Stimulated activated CD4-positive, alpha-beta T cell treated with anti-CD3 and anti-CD28 coated beads, Interleukin-4, amount 100 ng/mL, for 4 hours (primary cell): Measurements from ENCODE around the gene MBNL2.
"Not testable (repeated sequence)": the region's sequence is repeated elsewhere in the genome, so short reads cannot be mapped to it uniquely, and the experiment has no call there.

ENCODE experiments used
- DNase-seq, 2 experiments: peaks; one replicate each; pipeline ENCODE4 v3.0.0-alpha.2; 2020

MBNL2 gene

GRCh38 chr13:97329331-97329730 lies 107.2 kb downstream of the MBNL2 start:
- DNase-seq = no peak

- DNase-seq = no peak
These were observed 108.3 kb downstream of the MBNL2 start for GRCh38 chr13:97330448-97330847.

DNA sequence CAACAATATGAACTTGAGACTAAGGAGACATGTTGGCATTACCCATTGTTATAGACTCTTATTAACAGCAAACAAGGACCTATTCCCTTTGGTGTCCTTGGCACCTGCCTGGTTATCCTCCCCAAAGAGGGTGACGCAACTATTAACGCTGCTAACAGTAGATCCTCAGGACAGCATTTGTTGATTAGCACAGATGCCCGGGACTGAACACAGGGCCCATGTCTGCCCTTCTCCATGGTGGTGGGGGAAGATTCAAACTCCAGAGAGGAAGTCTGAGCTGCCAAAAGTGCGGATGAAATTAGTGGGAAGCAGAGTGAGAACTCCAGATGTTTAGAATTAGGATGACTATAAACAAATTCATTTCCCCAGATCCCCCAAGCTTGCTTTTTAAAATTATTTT lies 110.6 kb downstream of the MBNL2 start:
- DNase-seq = no peak

- DNase-seq = no peak
These were observed 111.8 kb downstream of the MBNL2 start for GRCh38 chr13:97333983-97334382.

- no peak for DNase-seq
These were observed 112.6 kb downstream of the MBNL2 start for GRCh38 chr13:97334690-97335089.

DNA sequence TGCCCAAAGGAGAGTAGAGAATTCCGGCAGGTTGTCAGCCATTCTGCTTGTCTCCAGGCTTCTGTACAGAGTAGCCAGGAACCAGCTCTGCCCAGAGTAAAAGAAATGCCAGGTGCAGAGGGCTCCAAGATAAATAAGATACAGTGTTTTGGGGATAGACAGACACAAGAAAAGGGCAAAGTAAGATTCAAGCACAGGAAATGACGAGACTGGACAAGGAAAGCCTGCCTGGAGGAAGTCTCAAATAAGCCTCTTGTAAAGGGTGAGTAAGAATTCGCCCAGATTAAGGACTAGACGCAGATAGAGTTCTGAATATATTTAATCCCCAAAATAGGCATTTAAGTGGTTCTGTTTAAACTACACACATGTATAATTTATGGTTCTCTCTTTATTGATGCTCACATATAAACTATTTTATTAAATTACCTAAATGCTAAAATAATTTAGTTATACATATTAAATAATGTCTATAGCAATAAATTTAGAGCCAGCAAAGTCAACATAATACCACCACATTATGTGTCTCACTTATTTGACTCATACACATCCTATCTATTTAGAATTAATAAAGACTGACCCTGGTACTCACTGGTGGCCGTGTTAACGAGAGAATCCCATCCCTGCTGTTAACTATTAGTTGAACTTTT lies 113.5 kb downstream of the MBNL2 start:
- no peak for DNase-seq

GRCh38 chr13:97337985-97338499 lies 115.9 kb downstream of the MBNL2 start:
- no peak for DNase-seq

DNA sequence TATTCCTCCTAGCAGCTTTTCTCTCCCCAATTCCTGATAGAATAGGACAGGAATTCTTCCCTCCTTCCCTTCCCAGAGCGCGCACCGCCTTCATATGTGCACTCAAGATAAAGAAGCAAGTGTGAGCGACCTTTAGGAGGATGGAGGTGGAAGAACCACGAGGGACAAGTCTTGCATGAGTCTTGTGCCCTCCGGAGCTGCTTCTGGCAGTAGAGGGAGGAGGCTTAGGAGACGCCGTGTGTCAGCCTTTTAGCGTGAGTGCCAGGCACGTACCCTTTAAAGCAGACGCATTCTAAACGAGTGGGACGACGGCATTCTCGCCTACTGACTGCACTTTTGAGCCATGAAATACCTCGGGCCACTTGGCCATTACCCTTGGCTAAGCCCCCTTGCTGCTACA lies 116.4 kb downstream of the MBNL2 start:
- DNase-seq = no peak

DNA sequence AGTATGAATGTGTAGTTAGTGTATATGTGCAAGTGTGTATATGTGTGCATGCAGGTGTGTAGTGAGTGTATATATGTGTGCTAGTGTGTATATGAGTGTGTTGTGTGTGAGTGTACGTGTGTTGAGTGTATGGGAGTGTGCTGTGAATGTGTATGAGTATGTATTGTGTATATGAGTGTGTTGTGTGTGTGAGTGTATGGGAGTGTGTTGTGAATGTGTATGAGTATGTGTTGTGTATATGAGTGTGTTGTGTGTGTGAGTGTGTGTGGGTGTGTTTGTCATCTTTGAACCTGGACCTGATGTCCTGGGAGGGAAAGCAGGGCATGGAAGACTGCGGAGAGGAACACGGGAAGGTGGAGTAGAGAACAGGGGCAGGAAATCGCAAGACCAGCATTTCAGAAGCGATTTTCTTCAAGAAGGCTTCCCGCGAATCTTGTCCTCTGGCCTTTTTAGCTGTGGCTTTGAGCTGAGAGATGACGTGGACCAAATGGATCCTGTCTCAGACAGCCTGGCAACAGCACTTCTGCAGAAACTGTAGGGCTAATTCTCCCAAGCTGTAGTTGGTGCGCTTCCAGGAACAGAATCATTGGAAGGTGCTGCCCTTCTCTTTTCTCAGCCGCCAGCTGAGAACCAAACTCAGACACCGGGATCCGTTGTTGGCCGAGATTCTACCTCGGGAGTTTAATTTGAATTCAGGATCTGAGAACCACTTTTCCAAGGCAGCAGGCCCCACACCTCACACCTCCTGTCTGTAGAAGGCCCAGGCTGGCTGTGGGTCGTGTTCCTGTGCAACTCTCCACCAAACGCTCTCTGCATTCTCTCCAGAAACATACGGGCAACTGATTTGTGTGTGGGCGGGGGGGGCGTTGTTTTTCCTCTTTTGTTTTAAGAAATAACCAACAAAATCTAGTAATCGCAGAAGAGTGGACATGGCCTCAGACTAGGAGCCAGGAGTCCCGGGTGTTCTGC lies 117.2 kb downstream of the MBNL2 start:
- DNase-seq = no peak

GRCh38 chr13:97339988-97340749 lies 118.0 kb downstream of the MBNL2 start:
- no peak for DNase-seq

GRCh38 chr13:97341135-97341534 lies 119.0 kb downstream of the MBNL2 start:
- DNase-seq = no peak

- DNase-seq = no peak
These were observed 120.0 kb downstream of the MBNL2 start for GRCh38 chr13:97342136-97342535.

DNA sequence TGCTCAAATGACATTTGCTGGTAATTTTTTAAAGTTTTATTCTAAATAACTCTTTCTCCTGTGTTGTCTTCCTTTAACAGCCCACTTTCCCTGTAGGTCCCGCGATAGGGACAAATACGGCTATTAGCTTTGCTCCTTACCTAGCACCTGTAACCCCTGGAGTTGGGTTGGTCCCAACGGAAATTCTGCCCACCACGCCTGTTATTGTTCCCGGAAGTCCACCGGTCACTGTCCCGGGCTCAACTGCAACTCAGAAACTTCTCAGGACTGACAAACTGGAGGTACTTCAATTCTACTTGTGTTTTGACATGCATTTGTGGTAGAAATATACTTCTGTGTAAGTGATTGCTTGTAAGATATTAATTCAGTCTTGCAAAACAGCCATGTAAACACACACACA lies 120.8 kb downstream of the MBNL2 start:
- no peak for DNase-seq

- peak; percentile 29 to 37 for DNase-seq
These were observed 122.4 kb downstream of the MBNL2 start for GRCh38 chr13:97344265-97345175.

DNA sequence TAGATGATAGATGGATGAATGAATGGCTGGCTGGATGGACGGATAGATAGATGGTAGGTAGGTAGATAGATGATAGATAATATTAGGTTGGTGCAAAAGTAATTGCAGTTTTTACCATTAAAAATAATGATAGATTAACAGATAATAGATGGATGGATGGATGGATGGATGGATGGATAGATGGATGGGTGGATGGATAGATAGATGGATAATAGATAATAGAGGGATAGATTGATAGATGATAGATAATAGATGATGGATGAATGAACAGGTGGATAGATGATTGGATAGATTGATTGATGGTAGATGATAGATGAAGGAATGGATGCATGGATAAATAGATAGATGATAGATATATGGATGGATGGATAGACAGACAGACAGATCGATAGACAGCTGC lies 124.0 kb downstream of the MBNL2 start:
- no peak for DNase-seq

GRCh38 chr13:97346561-97347254 lies 124.6 kb downstream of the MBNL2 start:
- DNase-seq = no peak

DNA sequence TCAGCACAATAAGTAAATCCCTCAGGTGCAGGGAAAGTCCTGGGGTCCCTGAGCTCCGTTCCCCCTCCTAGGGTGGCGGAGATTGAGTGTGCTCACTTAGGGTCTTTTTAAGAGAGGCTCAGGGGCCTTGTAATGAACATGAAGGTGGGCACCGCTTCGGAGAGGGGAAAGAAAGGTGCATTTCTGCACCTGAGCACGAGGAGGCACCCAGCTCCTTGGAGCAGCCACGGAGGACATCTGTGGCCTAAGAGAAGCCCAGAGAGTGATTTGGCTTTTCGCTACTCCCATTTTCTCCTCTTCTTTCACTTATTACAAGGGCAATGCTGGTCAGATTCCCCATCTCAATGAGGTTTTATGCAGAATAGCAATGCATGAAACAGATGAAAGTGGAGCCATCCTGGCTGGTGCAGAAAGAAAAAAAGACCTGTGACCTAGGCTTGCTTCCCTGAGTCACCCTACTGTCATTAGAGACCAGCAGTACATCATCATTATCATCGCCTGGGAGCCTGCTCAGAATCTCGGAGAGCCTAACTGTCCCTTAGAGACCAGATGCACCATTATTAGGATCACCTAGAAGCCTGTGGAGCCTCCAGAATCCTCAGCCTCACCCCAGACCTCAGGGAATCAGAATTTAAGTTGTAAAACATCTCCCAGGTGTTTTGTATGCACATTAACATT lies 125.3 kb downstream of the MBNL2 start:
- DNase-seq = no peak

DNA sequence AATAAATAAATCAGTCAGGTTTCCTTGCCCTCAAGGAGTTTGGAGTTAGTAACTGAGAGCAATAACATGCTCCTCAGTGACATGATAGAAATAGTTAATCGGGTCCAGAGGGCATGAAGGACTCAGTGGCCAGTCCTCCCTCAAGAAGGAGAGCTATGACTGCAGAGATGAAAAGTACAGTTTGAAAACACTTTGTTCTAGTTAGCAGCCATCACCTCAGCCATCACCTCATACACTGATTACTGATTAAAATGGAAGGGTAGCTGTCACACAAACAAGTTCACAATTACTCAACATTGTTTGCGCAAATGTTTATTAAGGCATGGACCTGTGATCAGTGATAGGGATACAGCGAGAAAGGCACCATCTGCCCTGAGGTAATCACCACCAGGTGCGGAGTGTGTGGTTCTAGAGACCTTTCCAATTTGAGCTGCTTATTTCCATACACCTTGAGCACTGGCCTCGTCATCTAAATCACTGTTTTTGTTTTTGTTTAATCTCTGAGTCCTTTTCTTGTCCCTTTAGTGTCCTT lies 126.5 kb downstream of the MBNL2 start:
- no peak for DNase-seq

DNA sequence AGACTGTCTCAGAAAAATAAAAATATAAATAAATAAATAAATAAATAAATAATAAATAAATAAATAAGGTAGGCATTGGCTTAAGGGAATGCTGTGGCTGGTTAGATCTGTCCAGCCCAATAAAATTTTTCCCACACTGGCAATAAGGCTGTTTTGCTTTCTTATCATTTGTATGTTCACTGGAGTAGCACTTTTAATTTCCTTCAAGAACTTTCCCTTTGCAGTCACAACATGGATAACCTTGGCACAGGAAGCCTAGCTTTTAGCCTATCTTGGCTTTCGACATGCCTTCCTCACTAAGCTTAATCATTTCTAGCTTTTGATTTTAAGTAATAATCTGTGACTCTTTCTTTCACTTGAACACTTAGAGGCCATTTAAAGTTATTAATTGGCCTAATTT lies 129.9 kb downstream of the MBNL2 start:
- DNase-seq = not testable (repeated sequence)

GRCh38 chr13:97352815-97353214 lies 130.7 kb downstream of the MBNL2 start:
- no peak for DNase-seq
